ENCODE results near the gene HERC3.

HERC3 gene

GRCh38 chr4:88591787-88592599 lies at the start of gene HERC3:
TSS of gene HERC3 (plus strand) at chr4:88592480. CDS start at chr4:88605824, 13,344 bp downstream.
- peak; percentile 86 for DNase-seq (ENCODE audit: low read depth)

- no peak for DNase-seq (ENCODE audit: low read depth)
Observed at GRCh38 chr4:88549815-88550214, 42.5 kb upstream of the HERC3 start.

- DNase-seq (ENCODE audit: low read depth), result no peak
Observed at GRCh38 chr4:88567591-88567990, 24.7 kb upstream of the HERC3 start.

- no peak for DNase-seq (ENCODE audit: low read depth)
Observed at GRCh38 chr4:88570001-88570400, 22.3 kb upstream of the HERC3 start.

GRCh38 chr4:88573276-88573980 lies 18.9 kb upstream of the HERC3 start:
- DNase-seq (ENCODE audit: low read depth), result no peak

- no peak for DNase-seq (ENCODE audit: low read depth)
Observed at GRCh38 chr4:88573995-88574394, 18.3 kb upstream of the HERC3 start.

GRCh38 chr4:88575186-88575585 lies 17.1 kb upstream of the HERC3 start:
- DNase-seq (ENCODE audit: low read depth), result no peak

GRCh38 chr4:88582493-88582892 lies 9.8 kb upstream of the HERC3 start:
- no peak for DNase-seq (ENCODE audit: low read depth)

- DNase-seq (ENCODE audit: low read depth), result no peak
Observed at GRCh38 chr4:88583631-88584470, 8.4 kb upstream of the HERC3 start.

GRCh38 chr4:88584471-88584900 lies 7.8 kb upstream of the HERC3 start:
- no peak for DNase-seq (ENCODE audit: low read depth)

GRCh38 chr4:88585917-88586316 lies 6.4 kb upstream of the HERC3 start:
- no peak for DNase-seq (ENCODE audit: low read depth)

- no peak for DNase-seq (ENCODE audit: low read depth)
Observed at GRCh38 chr4:88587306-88587705, 5.0 kb upstream of the HERC3 start.

GRCh38 chr4:88592600-88593448 lies 544 bp downstream of the HERC3 start:
- DNase-seq (ENCODE audit: low read depth), result peak; percentile 87

GRCh38 chr4:88597970-88598660 lies 5.8 kb downstream of the HERC3 start:
- no peak for DNase-seq (ENCODE audit: low read depth)

- DNase-seq (ENCODE audit: low read depth), result no peak
Observed at GRCh38 chr4:88599298-88599697, 7.0 kb downstream of the HERC3 start.

GRCh38 chr4:88599714-88600113 lies 7.4 kb downstream of the HERC3 start:
- DNase-seq (ENCODE audit: low read depth), result no peak

GRCh38 chr4:88600176-88600838 lies 8.0 kb downstream of the HERC3 start:
- DNase-seq (ENCODE audit: low read depth), result no peak

- DNase-seq (ENCODE audit: low read depth), result no peak
Observed at GRCh38 chr4:88604978-88605678, 12.8 kb downstream of the HERC3 start.

GRCh38 chr4:88605736-88606135 lies 13.5 kb downstream of the HERC3 start:
- DNase-seq (ENCODE audit: low read depth), result no peak

GRCh38 chr4:88606832-88607231 lies 14.6 kb downstream of the HERC3 start:
- DNase-seq (ENCODE audit: low read depth), result no peak

Measured in activated T-cell treated with anti-CD3 and anti-CD28 coated beads for 48 hours (primary cell).